HL-60/S4 (cell line): ENCODE data around the gene JAKMIP1.

ENCODE experiments used
- in situ Hi-C: fragments of 300-500 bp; cut with MboI; formaldehyde crosslinking; loops from 2 replicates; pipeline ENCODE4 v1.14.3; 2022; ENCODE audit warnings: low sequenced_read_pairs

The JAKMIP1 gene

DNA sequence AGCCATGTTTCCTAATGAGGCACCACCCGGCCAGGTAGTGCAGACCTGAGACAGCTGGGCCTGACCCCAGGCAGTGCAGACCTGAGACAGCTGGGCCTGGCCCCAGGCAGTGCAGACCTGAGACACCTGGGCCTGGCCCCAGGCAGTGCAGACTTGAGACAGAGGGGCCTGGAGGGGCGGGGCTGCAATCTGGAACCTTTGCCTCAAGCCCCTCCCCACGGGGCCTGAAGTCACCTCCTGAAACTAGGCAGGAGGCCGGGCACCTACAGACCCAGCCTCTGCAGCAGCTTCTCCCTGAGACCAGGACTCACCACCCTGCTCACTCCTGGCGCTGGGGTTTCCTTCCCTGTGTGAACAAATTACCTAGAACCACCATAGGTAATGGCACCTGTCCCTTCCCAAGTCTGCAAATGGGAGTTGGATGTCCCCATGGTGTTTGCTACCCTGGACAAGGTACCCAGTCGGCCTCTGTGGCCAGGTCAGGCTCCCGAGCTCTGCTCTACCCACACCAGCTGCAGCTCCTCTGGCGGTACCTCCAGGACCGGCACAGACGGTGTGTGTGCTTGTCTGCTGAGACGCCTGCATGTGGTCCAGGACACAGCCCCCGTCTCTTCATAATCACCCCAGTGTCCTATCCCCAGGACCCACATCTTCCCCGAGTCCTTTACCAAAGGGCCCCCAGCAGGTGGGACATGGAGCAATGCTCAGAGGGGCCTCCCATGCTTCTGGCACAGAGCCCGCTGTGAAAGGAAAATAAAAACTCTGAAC is 129.0 kb downstream of the JAKMIP1 start:
- in situ Hi-C loops, result no loop called here

DNA sequence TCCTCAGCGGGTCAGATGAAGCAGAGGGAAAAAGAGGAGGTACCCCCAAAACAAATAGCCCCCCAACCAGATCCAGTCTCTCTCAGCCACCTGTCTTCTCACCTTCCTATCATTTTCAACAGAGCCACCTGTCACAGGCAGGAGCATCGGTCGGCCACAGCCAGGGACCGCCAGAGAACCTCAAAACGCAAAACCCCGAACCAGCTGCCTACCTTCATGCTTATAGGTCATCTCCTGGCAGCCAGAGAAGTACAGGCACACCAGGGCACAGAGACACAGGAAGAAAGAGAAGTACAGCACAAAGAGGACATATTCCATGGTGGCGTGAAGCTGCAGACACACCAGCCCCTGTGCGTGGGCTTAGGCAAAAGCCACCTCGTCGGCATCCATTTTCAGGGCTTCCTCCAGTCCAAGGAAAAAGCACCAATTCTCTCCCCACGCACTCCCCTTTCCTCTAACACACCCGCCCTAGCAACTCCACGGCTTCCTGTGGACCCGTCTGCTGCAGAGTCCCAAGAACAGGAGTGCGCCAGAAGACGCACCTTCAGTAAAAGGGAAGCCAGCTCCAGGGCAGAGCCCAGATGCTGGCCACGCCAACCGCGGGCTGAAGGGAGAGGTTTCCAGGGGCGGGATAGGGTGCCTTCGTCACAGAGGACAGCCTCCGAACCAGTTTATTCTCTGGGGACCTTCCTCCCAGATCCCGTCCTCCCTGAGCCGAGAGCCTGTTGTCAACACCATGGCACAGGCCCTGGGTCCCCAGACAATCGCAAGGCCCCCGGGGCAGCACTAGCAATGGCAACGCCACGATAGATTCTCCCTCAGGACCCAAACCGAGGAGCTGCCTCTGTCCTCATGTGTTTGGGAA is 130.3 kb downstream of the JAKMIP1 start:
- in situ Hi-C loops, result no loop called here

DNA sequence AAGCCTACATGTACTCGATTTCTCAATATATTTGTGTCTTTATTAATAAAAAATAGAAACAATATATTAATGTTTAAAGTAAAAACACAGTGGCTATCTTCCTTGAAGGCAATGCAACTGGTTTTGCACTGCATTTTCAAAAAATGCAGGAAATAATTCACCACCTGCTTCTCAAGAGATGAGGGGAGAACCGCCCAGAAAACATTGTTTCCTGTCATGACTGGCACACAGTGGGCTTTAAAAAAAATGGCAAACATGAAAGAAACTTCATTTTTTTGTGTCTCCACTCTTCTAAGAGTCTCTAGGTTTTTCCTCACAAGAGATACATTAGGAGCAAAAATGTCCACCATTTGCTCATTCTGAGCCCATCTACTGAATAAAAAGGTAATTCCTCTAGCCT is 131.4 kb downstream of the JAKMIP1 start:
- in situ Hi-C loops, result no loop called here

DNA sequence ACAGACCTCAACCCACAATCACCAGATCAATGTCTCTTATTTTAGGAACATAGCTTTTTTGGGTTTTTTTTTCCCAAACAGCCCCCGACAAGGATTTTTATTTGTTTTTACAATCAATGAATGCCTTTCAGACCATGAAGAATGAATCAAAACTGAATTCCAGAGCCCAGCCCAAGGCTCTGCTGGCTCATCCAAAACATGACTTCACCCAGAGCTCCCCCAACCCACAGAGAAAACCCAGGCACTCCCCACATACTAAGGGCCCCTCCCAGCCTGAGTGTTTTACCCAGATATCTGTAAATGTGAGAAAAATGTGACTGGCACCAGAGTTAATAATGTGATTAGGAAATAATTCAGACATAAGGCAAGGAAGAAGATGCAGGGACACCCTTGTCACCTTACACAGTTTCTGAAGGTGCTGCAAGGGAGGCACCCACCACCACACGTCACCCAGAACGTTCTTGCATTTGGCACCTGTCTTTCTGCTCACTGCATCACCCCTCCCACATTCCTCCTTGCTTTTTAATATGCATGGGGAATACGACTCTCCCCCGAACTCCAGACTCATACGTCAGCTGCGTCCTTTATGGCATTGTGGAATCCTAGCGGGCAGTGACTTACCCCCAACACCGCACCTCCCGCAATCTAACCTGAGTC is 134.3 kb downstream of the JAKMIP1 start:
- in situ Hi-C loops, result no loop called here

DNA sequence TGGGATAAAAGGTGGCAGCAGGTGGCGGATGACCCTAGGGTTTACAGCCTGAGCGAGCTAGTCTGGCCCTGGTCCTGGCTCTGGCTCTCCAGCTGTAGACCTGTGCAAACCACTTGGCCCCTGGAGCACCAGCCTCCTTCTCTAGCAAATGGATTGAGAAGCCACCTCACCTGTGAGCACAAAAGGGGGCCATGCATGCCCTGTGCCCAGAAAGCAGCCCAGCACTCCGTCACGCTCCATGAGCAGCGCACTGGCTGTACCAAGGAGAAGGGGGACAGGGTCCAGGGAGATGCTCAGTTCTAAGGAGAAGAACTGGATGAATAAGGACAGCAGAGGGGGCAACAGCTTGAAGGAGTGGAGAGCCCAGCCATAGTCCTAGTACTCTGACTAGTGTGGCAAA is 135.2 kb downstream of the JAKMIP1 start:
- in situ Hi-C loops, result no loop called here

DNA sequence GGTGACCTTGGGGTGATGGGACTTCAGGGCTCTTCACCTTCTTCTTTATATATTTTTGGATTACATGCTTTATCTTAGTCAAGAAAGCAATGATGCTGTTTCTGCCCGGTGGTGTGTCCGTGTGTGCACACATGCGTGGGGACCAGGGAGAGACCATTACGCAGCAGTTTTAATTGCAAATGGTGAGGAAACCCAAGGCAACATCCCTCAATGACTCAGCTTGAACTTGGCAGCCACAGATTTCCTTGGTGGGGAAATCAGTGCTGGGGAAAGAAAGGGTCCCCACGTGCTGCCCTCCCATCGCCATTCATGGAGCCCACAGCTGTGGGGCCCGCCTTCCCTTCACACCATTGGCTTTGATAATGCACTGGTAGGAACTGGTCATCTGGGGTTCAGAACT is 136.0 kb downstream of the JAKMIP1 start:
- in situ Hi-C loops, result no loop called here

DNA sequence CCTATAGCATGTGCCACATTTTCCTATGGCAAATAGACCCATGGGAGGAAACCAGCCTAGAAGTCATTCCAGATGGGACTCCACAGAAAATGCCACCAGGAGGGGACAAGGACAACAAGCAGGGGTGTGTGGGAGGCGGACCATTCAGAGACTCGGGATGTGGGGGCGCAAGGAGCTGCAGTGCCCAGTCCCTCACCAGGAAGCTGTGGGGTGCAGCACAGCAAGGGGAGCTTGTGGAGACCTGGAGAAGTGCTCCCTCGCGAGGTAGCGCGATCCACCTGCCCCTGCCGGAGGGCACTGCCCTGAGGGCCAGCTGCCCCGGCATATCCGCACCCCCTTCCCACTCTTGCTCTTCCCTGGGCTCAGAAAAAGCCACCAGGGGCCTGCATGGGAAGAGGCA is 136.7 kb downstream of the JAKMIP1 start:
- in situ Hi-C loops, result no loop called here

DNA sequence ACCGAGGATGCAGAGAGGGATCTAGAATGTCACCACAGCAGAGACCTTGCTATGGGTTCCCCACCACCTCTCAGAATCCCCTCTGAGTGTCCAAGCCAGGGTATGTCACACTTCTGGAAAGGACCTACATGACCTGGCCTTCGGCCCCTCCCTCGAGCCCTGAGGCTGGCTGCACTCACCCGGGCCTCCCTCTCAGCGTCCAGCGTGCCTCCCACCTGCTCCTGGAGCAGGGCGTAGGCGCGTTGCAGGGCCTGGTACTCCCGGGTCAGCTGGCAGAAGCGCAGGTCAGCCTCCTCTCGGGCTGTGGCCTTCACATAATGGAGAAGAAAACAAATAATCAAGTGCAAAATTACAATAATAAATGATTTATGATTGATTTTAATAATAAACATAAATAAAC is 138.2 kb downstream of the JAKMIP1 start:
- in situ Hi-C loops, result no loop called here

DNA sequence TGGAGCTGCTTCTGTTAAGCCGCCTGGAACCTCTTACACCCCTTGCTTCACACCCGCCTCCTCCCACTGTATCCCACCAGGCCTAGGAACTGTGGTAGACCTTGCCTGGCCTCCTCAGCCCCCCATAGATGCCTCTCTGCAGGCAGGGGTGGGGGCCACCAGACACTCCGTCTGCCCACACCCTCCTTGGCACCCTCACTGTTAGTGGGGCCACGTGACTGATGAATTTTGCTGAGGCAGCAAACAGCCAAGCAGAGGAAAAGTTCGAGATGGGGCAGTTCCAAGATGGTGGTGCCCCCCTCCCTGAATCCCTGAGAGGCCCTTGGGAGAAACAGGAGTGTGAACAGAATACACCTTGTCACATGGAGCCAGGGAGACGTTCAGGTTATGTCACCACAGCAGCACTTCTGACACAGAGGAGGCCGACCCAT is 141.0 kb downstream of the JAKMIP1 start:
- in situ Hi-C loops, result no loop called here

DNA sequence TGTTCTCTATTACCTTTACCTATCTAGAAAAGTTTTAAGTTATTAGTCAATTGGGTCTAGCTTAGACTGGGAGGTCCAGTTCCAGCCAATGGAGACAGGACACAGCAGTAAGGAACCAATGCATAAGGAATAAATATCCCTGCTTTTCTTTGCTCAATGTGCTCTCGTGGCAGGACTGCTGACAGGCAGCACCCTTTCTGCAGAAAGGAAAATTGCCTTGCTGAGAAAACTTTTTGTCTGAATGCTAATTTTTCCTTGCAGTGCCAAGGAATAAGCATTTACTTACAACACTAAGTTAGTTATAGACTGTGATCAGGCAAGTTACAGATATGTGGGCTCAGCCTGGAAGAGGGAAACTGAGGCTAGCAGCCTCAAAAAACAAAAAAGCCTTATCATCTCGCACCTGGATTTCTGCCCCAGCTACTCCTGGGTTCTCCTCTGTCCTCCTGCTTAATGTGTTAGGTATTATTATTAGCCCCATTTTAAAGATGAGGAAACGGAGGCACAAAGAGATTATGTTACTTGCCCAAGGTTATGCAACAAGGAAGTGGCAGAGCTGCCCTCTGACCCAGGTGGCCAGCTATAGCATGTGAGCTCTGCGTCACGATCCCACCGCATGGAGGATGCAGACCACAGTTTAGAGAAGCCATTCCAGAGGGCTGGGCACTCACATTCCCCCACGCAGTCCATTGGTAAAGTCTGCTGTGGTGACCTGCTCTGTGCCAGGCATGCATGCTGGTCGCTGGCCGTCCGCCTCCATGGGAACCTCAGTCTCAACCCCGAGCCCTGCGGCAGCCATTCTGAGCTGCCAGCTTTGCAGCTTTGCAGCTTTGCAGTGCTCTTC is 141.6 kb downstream of the JAKMIP1 start:
- in situ Hi-C loops, result no loop called here

DNA sequence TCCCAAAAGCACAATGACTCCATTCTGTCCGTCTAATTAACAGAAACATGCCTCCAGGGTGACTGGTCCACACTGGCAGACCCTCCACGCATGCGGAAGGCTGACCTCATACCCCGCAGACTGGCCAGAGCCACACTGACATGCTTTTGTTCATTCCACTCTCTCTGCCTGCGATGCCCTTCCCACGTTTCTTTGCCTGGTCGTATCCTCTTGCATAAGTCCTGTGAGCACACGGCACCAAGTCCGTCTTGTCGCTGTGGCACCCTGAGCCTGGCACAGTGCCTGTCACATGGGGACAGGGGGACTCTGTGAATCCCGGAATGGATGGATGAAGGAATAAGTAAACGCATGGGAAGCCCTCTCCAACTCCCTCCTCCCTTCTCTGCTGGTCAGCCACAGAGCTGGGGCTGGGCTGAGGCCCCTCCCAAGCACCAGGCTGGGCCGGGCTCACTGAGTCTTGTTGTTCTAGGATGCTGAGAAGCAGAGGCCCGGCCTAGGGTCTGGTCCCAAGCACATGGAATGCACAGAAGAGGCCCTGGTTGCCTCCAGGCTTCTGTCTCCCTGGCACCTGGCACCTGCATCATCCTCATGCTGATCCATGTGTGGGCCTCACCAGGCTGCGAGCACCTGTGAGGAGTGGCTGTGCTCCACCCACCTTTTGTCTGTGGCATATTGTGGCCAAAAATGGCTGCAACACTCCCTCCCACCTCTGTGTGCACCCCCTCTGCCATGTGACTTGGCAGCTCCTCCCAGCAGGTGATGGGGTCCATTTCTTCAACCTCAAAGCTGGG is 143.2 kb downstream of the JAKMIP1 start:
- in situ Hi-C loops, result no loop called here

DNA sequence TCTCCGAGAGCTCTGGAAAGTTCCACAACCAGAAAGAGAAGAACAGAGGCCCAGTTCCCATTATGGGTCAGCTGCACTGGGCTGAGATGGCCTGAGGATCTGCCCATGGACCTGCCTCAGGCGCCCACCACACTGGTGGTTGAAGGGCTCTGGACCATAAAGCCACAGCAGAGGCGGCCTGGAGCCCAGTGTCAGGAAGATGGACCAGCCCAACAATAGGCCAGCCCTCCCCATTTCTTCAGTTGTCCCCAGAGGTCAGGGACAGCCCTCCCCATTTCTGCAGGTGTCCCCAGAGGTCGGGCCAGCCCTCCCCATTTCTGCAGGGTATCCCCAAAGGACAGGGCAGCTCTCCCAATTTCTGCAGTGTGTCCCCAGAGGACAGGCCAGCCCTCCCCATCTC is 144.9 kb downstream of the JAKMIP1 start:
- in situ Hi-C loops, result no loop called here

DNA sequence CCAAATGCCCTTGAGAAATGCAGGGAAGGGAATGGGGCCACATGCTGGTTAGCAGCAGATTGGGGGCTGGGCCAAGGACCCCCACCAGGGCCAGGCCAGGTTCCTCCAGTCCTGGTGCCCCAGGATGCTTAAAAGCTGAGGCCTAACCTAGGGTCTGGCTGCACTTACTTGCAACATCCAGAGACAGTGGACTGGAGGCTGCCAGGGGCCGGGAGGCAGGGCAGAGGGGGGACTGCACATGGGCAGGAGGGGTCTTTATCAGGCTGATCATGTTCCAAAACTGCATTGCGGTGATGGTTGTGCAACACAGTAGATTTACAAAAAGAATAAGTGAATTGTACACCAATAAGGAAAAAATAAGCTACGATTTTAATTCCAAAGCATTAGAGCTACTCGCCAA is 145.3 kb downstream of the JAKMIP1 start:
- in situ Hi-C loops, result no loop called here

DNA sequence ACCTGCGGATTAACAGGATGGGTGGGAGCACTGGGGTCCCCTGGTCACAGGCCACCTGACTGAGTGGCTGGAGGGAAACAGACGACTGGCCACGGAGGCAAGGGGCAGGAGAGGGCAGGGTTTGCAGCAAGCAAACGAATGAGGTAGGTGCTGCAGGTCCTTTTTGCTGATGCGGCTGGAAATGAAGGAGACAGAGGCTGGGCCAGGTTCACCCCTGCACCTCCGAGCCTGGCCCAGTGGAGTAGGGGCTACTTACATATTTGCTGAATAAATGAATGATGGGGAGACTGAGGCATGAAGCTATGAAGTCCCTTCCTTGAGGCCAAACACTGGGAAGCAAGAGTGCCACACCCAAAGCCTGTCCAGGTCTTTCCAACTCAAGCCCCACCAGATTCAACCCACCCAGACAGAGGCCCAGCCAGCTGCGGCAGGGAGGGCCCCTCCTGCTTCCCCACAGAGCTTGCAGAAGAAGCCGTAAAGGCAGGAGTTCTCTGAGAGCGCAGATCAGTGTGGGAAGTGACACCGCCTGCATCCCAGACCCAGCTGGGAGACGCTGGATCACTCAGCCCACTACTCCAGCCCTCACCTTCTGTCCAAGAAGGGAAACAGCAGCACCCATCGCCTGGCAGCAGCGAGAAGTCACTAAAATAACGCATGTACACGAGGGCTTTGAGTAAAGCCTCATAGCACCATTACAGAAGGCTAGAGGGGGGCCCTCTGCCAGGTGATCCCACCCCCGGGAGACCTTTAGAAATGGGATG is 146.0 kb downstream of the JAKMIP1 start:
- in situ Hi-C loops, result no loop called here

DNA sequence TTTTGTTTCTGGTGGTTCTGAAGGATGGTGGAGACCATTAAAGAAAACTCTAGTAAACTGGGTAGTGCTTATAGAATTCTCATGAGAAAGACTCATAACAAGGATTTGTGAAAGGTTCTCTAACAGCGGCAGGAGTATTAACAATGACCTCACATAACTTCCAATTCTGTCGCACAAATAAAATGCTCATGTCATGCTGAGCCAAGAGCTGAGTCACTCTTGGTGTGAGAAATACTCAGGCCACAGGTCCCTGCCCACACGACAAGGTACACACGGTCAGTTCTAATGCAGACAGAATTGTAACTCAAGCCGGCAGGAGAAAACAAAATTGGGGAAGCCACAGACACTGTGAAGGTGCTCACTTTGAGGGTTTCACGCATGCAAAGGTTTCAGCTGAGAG is 147.7 kb downstream of the JAKMIP1 start:
- in situ Hi-C loops, result no loop called here

DNA sequence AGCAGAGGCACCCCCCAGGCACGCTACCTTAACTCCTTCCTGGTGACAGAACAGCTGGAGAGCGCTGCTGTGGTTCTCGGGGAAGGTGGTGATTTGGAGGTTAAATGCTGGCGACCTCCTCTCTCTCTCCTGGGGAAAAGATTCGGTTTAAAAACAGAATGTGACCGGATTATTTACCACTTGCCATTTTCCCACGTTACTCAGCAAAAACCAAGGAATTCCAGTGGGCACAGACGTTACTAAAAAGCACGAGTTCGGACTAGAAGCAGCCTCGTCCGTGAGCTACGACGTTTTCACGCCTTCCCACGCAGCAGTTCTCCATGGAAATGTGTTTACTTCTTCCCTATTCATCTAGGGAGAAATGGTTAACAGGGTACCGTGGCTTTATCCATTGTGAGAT is 149.8 kb downstream of the JAKMIP1 start:
- in situ Hi-C loops, result no loop called here

DNA sequence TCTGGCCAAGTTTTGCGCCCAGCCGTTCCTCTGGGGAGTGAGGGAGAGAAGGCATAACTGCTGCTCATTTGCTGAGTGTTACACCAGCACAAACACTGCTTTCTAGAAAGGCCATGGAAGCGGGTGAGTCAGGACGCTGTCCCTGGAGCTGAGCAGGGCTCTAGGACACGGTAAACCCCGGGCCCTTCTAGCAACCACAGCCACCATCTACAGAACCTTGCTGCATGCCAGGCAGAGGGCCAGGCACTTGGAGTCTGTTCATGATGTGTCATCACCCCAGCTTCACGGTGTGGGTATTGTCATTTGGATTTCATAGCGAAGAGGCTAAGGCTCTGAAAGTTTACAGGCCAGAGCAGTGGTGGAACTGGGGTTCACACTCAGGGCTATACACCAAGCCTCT is 150.4 kb downstream of the JAKMIP1 start:
- in situ Hi-C loops, result no loop called here

DNA sequence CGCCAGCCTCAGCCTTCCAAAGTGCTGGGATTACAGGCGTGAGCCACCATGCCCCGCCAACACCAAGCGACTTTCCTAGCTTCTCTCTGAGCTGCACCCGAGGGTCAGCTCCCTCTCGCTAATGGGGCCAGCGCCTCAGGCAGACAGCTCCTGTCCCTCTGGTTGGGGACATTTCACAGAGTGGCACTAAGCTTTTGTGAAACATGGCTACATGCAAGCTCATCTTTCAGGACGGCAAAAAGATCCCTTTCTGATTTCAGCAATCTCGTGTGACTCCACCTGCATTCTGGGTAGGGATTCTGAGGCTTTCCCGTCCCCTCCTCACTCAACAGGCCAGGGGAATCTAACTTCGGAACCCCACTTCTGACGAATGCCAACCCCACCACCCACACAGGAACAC is 151.1 kb downstream of the JAKMIP1 start:
- in situ Hi-C loops, result no loop called here

DNA sequence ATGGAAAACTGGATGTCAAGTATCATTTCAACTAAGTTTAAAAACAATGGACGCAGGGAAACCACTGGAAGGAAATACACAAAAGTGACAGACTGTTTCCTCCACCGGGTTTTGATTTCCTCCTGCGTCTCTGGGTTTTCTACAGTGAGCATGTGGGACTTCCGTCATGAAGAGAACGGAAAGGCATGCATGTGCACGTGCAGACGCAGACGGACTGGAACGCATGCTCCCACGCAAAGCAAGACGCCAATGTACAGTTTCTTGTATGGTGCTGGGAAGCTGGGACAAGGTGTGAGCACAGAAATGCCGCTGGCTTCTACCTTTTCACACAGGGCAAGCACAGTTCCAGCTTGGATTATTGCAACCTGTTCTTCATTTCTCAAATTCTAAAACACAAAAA is 151.8 kb downstream of the JAKMIP1 start:
- in situ Hi-C loops, result no loop called here
